H1 (cell line): ENCODE results near the gene INPP5B. TPM values are rescaled to one million over a fixed set of nuclear protein-coding genes. Genes with fewer than 3 reads are reported as not detected.

Experiments used
- CBX8 ChIP-seq: fragments of 300-800, 300-1000 bp; sonication (generic); IDR thresholded peaks from 2 replicates; pipeline ENCODE4 v1.7.1; 2016; ENCODE audit warnings: low read depth, low read length, borderline replicate concordance
- CHD7 ChIP-seq: fragments of 300-600 bp; sonication (generic); IDR thresholded peaks from 2 replicates; pipeline ENCODE4 v1.7.1; 2012; ENCODE audit warnings: low read length, moderate library complexity, mild to moderate bottlenecking, inconsistent platforms; ENCODE audit not compliant: insufficient replicate concordance
- EGR1 ChIP-seq: IDR thresholded peaks from 2 replicates; pipeline ENCODE4 v1.6.1; 2011; ENCODE audit warnings: low read depth, low read length, borderline replicate concordance
- NRF1 ChIP-seq: IDR thresholded peaks from 2 replicates; pipeline ENCODE4 v1.6.1; 2011; ENCODE audit warnings: mild to moderate bottlenecking, low read depth, low read length, improper control_type of control experiment
- POLR2A ChIP-seq, 2 experiments: IDR thresholded peaks; 1 replicate in 1 of 2; 2 replicates in 1 of 2; pipeline ENCODE4 v1.6.1; 2011; ENCODE audit warnings: low read depth in 2 of 2, low read length in 2 of 2, mild to moderate bottlenecking in 2 of 2; ENCODE audit errors: control extremely low read depth in 1 of 2
- RAD21 ChIP-seq, 2 experiments: IDR thresholded peaks in 1 of 2; conservative IDR thresholded peaks in 1 of 2; 2 replicates each; pipeline ENCODE4 v1.6.1; 2011; ENCODE audit warnings: low read depth in 2 of 2, low read length in 2 of 2, improper control_type of control experiment in 1 of 2, inconsistent platforms in 1 of 2, mild to moderate bottlenecking in 1 of 2, moderate library complexity in 1 of 2
- SIRT6 ChIP-seq: IDR thresholded peaks from one replicate; pipeline ENCODE4 v1.7.1; 2012; ENCODE audit warnings: low read length, inconsistent platforms
- SIX5 ChIP-seq: IDR thresholded peaks from 2 replicates; pipeline ENCODE4 v1.6.1; 2011; ENCODE audit warnings: mild to moderate bottlenecking, low read depth, low read length
- SRF ChIP-seq: IDR thresholded peaks from 2 replicates; pipeline ENCODE4 v1.6.1; 2011; ENCODE audit warnings: mild to moderate bottlenecking, low read depth, low read length, moderate library complexity
- polyA plus RNA-seq, 7 experiments: library from polyadenylated mRNA; depleted of rRNA in 3 of 7; stranded (reverse) in 5 of 7; unstranded in 2 of 7; fragments of >200 nt in 5 of 7; fragments of 200-250 nt in 2 of 7; gene quantifications; 1 replicate in 5 of 7; 2 replicates in 1 of 7; 4 replicates in 1 of 7; pipeline versions ENCODE4 v1.2.1 to v1.2.3, GENCODE V29; 2011 to 2013; ENCODE audit warnings: missing spikeins in 2 of 7, mixed read lengths in 2 of 7
- total RNA-seq: library from RNA; stranded (reverse); fragmentation: NEBNext Ultra II Directional; extraction: Animal tissue kit (Norgen Biotek cat#: 25700); gene quantifications from 2 replicates; pipeline ENCODE4 v1.2.1, GENCODE V29; 2021
- TF ChIP-seq, protein P1 (sequence below): IDR thresholded peaks from 2 replicates; pipeline ENCODE4 v1.6.1; 2011; ENCODE audit warnings: low read length, improper control_type of control experiment

The INPP5B gene
- total and polyA plus RNA-seq, 2 of the 8 experiments (the other 6 are each of a cell fraction or from before 2014, with no cell fraction given), result 14.0 to 23.7 TPM

- no peak for TF ChIP-seq CHD7
- TF ChIP-seq NRF1, result no peak
- TF ChIP-seq SIX5, result no peak
- TF ChIP-seq SIRT6, result no peak
- TF ChIP-seq POLR2A (IDR thresholded peaks at IDR 0.05; ENCODE audit: control extremely low read depth in 1 of 2, low read depth in 2 of 2, low read length in 2 of 2), result no peak
- no peak for TF ChIP-seq CBX8
- no peak for TF ChIP-seq SRF
- TF ChIP-seq EGR1, result no peak
- TF ChIP-seq RAD21 (IDR thresholded peaks at IDR 0.05 in 1 of 2, conservative IDR thresholded peaks at IDR 0.05 in 1 of 2; ENCODE audit: low read depth in 2 of 2, low read length in 2 of 2), result no peak
- TF ChIP-seq, protein P1, sequence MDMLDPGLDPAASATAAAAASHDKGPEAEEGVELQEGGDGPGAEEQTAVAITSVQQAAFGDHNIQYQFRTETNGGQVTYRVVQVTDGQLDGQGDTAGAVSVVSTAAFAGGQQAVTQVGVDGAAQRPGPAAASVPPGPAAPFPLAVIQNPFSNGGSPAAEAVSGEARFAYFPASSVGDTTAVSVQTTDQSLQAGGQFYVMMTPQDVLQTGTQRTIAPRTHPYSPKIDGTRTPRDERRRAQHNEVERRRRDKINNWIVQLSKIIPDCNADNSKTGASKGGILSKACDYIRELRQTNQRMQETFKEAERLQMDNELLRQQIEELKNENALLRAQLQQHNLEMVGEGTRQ, result no peak
These were observed 31.3 kb downstream of the INPP5B start (continued) for GRCh38 chr1:37915476-37916093.
